HG02759 (cell line): ENCODE measurements around the gene TOR1B.

Source experiments
- ATAC-seq: cut with Tn5 transposase; IDR thresholded peaks from one replicate; pipeline ENCODE4 v1.9.1; 2021; ENCODE audit warnings: mild to moderate bottlenecking, moderate library complexity; ENCODE audit not compliant: unreplicated experiment

The TOR1B gene

DNA sequence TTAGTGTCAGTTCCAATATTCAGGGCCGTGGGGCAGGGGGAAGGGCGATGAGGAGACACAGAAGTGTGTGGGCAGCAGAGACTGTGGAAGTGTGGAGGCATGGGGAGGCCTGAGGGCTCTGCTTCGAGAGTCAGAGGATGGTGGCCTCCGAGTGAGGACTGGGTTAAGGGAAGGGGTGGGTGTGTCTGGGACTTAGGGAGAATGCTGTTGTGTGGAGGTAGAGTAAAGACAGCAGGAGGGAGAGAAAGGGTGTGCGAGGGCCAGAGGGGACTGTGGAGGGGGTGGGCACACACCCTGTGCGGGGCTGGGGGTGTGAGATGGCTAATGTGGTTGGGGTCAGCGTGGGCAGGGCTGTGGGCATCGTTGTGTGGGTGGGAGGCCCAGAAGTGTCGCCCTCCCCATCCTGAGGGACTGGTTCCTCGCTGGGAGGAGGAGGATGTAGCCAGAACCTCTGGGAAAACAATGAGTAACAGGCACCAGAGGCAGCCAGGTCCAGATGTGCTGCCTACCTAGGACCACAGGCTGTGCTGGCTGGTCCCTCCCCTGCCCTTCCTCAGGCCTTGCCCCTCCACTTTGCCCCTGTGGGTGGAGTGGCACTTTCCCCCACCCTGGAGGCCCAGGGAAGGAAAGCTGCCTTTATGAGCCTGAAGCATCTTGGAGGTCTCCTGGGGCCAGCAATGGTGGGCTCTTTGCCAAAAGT is 36.5 kb downstream of the TOR1B start:
- no peak for ATAC-seq

DNA sequence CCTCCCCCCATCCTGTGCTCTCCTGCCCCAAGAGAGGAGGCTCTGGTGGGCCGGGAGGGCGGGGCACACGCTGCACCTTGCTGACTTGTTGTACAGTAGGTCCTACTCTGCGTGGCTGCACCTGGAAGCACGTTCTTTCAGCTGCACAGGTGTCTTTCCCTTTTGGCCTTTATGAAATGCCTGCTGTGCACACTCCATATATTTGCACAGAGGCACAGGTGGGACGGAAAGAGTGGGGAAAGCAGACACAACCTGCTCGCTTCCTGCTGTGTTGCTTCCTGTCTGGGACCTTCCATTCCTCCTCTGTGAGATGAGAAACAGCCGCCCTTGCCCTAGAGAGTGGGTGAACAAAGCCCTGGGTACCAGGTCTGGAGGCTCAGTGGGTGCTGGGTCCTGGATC is 37.0 kb downstream of the TOR1B start:
- no peak for ATAC-seq

DNA sequence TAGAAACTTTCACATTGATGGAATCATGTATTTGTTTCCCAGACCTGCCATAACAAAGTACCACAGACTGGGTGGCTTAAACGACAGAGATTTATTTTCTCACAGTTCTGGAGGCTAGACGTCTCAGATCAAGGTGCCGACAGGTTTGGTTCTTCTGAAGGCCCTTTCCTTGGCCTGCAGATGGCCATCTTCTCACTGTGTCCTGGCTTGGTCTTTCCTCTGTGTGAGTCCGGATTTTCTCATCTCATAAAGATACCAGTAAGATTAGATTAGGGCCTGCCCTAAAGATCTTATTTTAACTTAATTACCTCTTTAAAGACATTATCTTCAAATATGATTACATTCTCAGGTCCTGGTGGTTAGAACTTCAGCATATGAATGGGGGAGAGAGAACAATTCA is 38.1 kb downstream of the TOR1B start:
- no peak for ATAC-seq

GRCh38 chr9:129845373-129845772 is 42.4 kb downstream of the TOR1B start:
- ATAC-seq = no peak

- no peak for ATAC-seq
Measured at GRCh38 chr9:129848712-129849441, 45.9 kb downstream of the TOR1B start.

- no peak for ATAC-seq
Measured at GRCh38 chr9:129849901-129850300, 46.9 kb downstream of the TOR1B start.

- ATAC-seq = no peak
Measured at GRCh38 chr9:129850821-129851550, 48.0 kb downstream of the TOR1B start.

GRCh38 chr9:129851821-129852220 is 48.8 kb downstream of the TOR1B start:
- no peak for ATAC-seq

DNA sequence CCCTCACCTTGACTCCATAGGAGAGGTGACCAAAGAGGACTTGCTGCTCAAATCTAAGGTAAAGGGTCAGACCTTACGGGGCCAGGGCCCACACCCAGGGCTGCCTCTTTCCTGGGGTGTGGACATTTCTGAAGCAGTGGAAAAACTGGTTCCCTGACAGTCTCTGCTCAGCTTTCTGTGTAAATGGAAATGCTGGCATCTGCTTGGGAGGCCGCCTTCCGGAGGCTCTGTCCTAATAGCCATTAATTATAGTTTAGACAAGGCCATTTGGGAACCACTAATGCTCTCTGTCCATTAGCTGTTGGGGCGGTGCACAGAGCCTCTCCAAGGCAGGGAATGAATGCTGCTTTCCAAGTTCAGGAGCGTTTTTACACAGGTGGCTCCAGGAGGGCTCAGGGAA is 49.6 kb downstream of the TOR1B start:
- ATAC-seq = no peak

GRCh38 chr9:129853614-129854013 is 50.6 kb downstream of the TOR1B start:
- ATAC-seq = no peak

GRCh38 chr9:129854588-129855110 is 51.7 kb downstream of the TOR1B start:
- ATAC-seq = no peak

DNA sequence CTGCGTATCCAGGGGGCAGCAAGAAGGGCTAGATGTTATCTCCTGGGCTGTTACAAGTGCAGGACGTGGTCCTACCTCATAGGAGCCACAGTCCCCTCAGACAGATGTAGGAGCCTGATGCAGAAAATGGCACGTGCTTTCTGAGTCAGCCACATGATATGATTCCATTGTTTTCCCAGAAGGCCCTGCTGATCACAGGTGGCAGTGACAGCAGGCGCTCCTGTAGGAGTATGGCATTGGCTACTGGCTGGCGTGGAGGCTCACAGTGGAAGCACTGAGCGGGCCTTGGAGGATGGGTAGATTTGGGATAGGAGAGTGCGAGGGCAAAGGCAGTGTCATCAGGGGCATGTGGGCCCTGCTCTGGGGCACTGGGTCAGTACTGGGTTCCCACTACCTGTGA is 54.2 kb downstream of the TOR1B start:
- no peak for ATAC-seq

- ATAC-seq = no peak
Measured at GRCh38 chr9:129858167-129858962, 55.4 kb downstream of the TOR1B start.
